HCT116 (cell line): Measurements from ENCODE around the gene GYPC.
"Not testable (repeated sequence)": the region's sequence is repeated elsewhere in the genome, so short reads cannot be mapped to it uniquely, and the experiment has no call there.

Source experiments
- ATF3 ChIP-seq: IDR thresholded peaks from 2 replicates; pipeline ENCODE4 v1.6.1; 2012
- CEBPB ChIP-seq: IDR thresholded peaks from 2 replicates; pipeline ENCODE4 v1.6.1; 2012; ENCODE audit warnings: low read depth
- CTCF ChIP-seq, 3 experiments: fragments of 200-600 bp in 1 of 3; sonication (generic) in 1 of 3; IDR thresholded peaks in 2 of 3; conservative IDR thresholded peaks in 1 of 3; 2 replicates each; pipeline ENCODE4 v1.5.1; 2012 to 2017; ENCODE audit warnings: low read depth in 2 of 3, low read length in 2 of 3, antibody characterized with exemption in 1 of 3, borderline replicate concordance in 1 of 3, control low read depth in 1 of 3, mild to moderate bottlenecking in 1 of 3, mixed read lengths in 1 of 3, mixed run types in 1 of 3, moderate library complexity in 1 of 3; ENCODE audit not compliant: insufficient read depth in 1 of 3
- EZH2phosphoT487 ChIP-seq: fragments of 200-600 bp; IDR thresholded peaks from 2 replicates; pipeline ENCODE4 v1.6.1; 2018; ENCODE audit warnings: antibody characterized with exemption, borderline replicate concordance
- JUND ChIP-seq: IDR thresholded peaks from 2 replicates; pipeline ENCODE4 v1.6.1; 2012
- MAX ChIP-seq: IDR thresholded peaks from 2 replicates; pipeline ENCODE4 v1.6.1; 2012
- POLR2A ChIP-seq: IDR thresholded peaks from 2 replicates; pipeline ENCODE4 v1.7.0; 2011; ENCODE audit warnings: borderline replicate concordance; ENCODE audit not compliant: insufficient read depth, insufficient read length; ENCODE audit errors: extremely low read depth
- POLR2AphosphoS5 ChIP-seq: IDR thresholded peaks from 2 replicates; pipeline ENCODE4 v1.6.1; 2011; ENCODE audit warnings: mild to moderate bottlenecking, low read depth, low read length, moderate library complexity
- RAD21 ChIP-seq: IDR thresholded peaks from 2 replicates; pipeline ENCODE4 v1.6.1; 2012; ENCODE audit warnings: low read depth, mild to moderate bottlenecking
- REST ChIP-seq: IDR thresholded peaks from 2 replicates; pipeline ENCODE4 v1.6.1; 2012; ENCODE audit warnings: low read depth
- SRF ChIP-seq: IDR thresholded peaks from 2 replicates; pipeline ENCODE4 v1.6.1; 2012; ENCODE audit warnings: low read depth
- TCF7L2 ChIP-seq: IDR thresholded peaks from 2 replicates; pipeline ENCODE4 v1.7.0; 2011; ENCODE audit warnings: borderline replicate concordance, inconsistent platforms; ENCODE audit not compliant: insufficient read depth, insufficient read length; ENCODE audit errors: extremely low read depth
- ZNF274 ChIP-seq: fragments of 200-500 bp; sonication (Bioruptor generic); IDR thresholded peaks from 2 replicates; pipeline ENCODE4 v1.6.1; 2014; ENCODE audit warnings: mild to moderate bottlenecking, low read depth, low read length, inconsistent platforms

GRCh38 chr2:126648345-126648786, 7.6 kb upstream of the GYPC start:
- not testable (repeated sequence) for TF ChIP-seq CTCF (IDR thresholded peaks at IDR 0.05 in 2 of 3, conservative IDR thresholded peaks at IDR 0.05 in 1 of 3; ENCODE audit: borderline replicate concordance in 1 of 3, insufficient read depth in 1 of 3, low read depth in 2 of 3, low read length in 2 of 3); MAX; POLR2A; EZH2phosphoT487; REST; JUND; POLR2AphosphoS5; ATF3; SRF; RAD21; CEBPB; TCF7L2; ZNF274
